H1 (cell line): ENCODE measurements around the gene PHTF1. TPM values are rescaled to one million over a fixed set of nuclear protein-coding genes. Genes with fewer than 3 reads are reported as not detected.

Source experiments
- CTCF ChIA-PET: fragments of 300-600 bp; sonication (Branson Sonifier 250); formaldehyde crosslinking; loops from one replicate; lab custom pipeline; 2021; ENCODE audit not compliant: partially characterized antibody; lab: Charles Lee
- POLR2A ChIA-PET: fragments of 300-600 bp; sonication (Branson Sonifier 250); formaldehyde crosslinking; loops from one replicate; lab custom pipeline; 2021; ENCODE audit warnings: inconsistent platforms; ENCODE audit not compliant: partially characterized antibody; lab: Charles Lee
- DNase-seq, 2 experiments: peaks; one replicate each; pipeline versions ENCODE4 v3.0.0 to v3.0.0-alpha.2; 2010 to 2022; ENCODE audit warnings: low spot score in 2 of 2, low read depth in 1 of 2, mixed read lengths in 1 of 2
- FAIRE-seq: peaks from 2 replicates; lab custom pipeline; 2011; peaks lifted over from hg19 to GRCh38; lab: Jason Lieb, UNC
- H2AFZ ChIP-seq: 2 replicates; pipeline ENCODE4 v1.8.1; 2012; ENCODE audit warnings: low read length, inconsistent platforms
- H2AK5ac ChIP-seq: 2 replicates; pipeline ENCODE4 v1.6.1; 2013; ENCODE audit warnings: low read depth, low read length
- H2BK120ac ChIP-seq: replicated peaks from 2 replicates; pipeline ENCODE3; 2013; ENCODE audit warnings: low read depth, low read length, inconsistent platforms
- H2BK12ac ChIP-seq: 2 replicates; pipeline ENCODE4 v1.6.1; 2013; ENCODE audit warnings: low read depth, low read length
- H2BK15ac ChIP-seq: 2 replicates; pipeline ENCODE4 v1.6.1; 2013; ENCODE audit warnings: low read length
- H2BK20ac ChIP-seq: 2 replicates; pipeline ENCODE4 v1.6.1; 2013; ENCODE audit warnings: low read length
- H2BK5ac ChIP-seq: 2 replicates; pipeline ENCODE4 v1.6.1; 2013; ENCODE audit warnings: low read depth, low read length
- H3K14ac ChIP-seq: 2 replicates; pipeline ENCODE4 v1.6.1; 2013; ENCODE audit warnings: inconsistent platforms; ENCODE audit not compliant: insufficient read length
- H3K18ac ChIP-seq: 2 replicates; pipeline ENCODE4 v1.6.1; 2013; ENCODE audit warnings: low read length; ENCODE audit errors: extremely low read depth
- H3K23ac ChIP-seq: 2 replicates; pipeline ENCODE4 v1.6.1; 2013; ENCODE audit warnings: inconsistent platforms; ENCODE audit not compliant: insufficient read length
- H3K23me2 ChIP-seq: 2 replicates; pipeline ENCODE4 v1.6.1; 2013; ENCODE audit warnings: low read depth, low read length
- H3K27ac ChIP-seq: 2 replicates; pipeline ENCODE4 v1.6.1; 2011; ENCODE audit warnings: low read depth, low read length, inconsistent platforms
- H3K27me3 ChIP-seq, 4 experiments: replicated peaks in 1 of 4; 1 replicate in 1 of 4; 2 replicates in 3 of 4; pipeline versions ENCODE4 v1.6.1 to v1.8.1; 2011 to 2013; ENCODE audit warnings: low read length in 3 of 4, mild to moderate bottlenecking in 3 of 4, inconsistent platforms in 2 of 4, mixed read lengths in 2 of 4, moderate library complexity in 1 of 4; ENCODE audit not compliant: control insufficient read depth in 3 of 4, insufficient read depth in 3 of 4; ENCODE audit errors: extremely low read depth in 1 of 4
- H3K36me3 ChIP-seq, 4 experiments: 2 replicates each; pipeline versions ENCODE4 v1.6.1 to v1.8.1; 2011 to 2013; ENCODE audit warnings: mild to moderate bottlenecking in 4 of 4, low read length in 3 of 4, moderate library complexity in 2 of 4, control low read depth in 1 of 4, inconsistent platforms in 1 of 4; ENCODE audit not compliant: insufficient read depth in 4 of 4, control insufficient read depth in 2 of 4
- H3K4ac ChIP-seq: replicated peaks from 2 replicates; pipeline ENCODE3; 2013; ENCODE audit warnings: low read length, low read depth, mixed read lengths, inconsistent platforms; ENCODE audit not compliant: insufficient read length
- H3K4me1 ChIP-seq, 4 experiments: replicated peaks in 1 of 4; 1 replicate in 1 of 4; 2 replicates in 3 of 4; pipeline versions ENCODE4 v1.6.1 to v1.8.1; 2011 to 2013; ENCODE audit warnings: low read length in 3 of 4, inconsistent platforms in 2 of 4, mixed read lengths in 1 of 4; ENCODE audit not compliant: insufficient read depth in 4 of 4, control insufficient read depth in 3 of 4
- H3K4me2 ChIP-seq, 2 experiments: 2 replicates each; pipeline versions ENCODE4 v1.6.1 to v1.8.1; 2011 to 2013; ENCODE audit warnings: low read depth in 2 of 2, low read length in 2 of 2, control low read depth in 1 of 2, inconsistent platforms in 1 of 2, mild to moderate bottlenecking in 1 of 2; ENCODE audit not compliant: insufficient read depth in 1 of 2
- H3K4me3 ChIP-seq, 4 experiments: fragments of 200-600, 300-600 bp in 1 of 4; sonication (generic), shearing (Covaris generic), sonication (Bioruptor Twin) in 1 of 4; 2 replicates each; pipeline versions ENCODE4 v1.5.1 to v1.8.1; 2011 to 2016; ENCODE audit warnings: low read length in 4 of 4, low read depth in 3 of 4, control low read depth in 2 of 4, inconsistent platforms in 2 of 4, mild to moderate bottlenecking in 2 of 4, mixed read lengths in 1 of 4, moderate library complexity in 1 of 4; ENCODE audit not compliant: insufficient read depth in 2 of 4; ENCODE audit errors: extremely low read depth in 1 of 4
- H3K56ac ChIP-seq: replicated peaks from 2 replicates; pipeline ENCODE3; 2013; ENCODE audit warnings: low read depth, mild to moderate bottlenecking, mixed read lengths, low read length, inconsistent platforms; ENCODE audit not compliant: insufficient read length
- H3K79me1 ChIP-seq: 2 replicates; pipeline ENCODE4 v1.6.1; 2013; ENCODE audit warnings: low read depth, low read length, control low read depth
- H3K79me2 ChIP-seq, 2 experiments: 2 replicates each; pipeline versions ENCODE4 v1.6.1 to v1.8.1; 2012 to 2013; ENCODE audit warnings: low read length in 2 of 2, mild to moderate bottlenecking in 2 of 2, inconsistent platforms in 1 of 2; ENCODE audit not compliant: insufficient read depth in 2 of 2, control insufficient read depth in 1 of 2
- H3K9ac ChIP-seq, 4 experiments: replicated peaks in 1 of 4; 1 replicate in 1 of 4; 2 replicates in 3 of 4; pipeline versions ENCODE4 v1.6.1 to v1.8.1; 2011 to 2013; ENCODE audit warnings: low read depth in 3 of 4, low read length in 3 of 4, control low read depth in 2 of 4, mild to moderate bottlenecking in 2 of 4, moderate library complexity in 2 of 4, inconsistent platforms in 1 of 4; ENCODE audit errors: extremely low read depth in 1 of 4
- H3K9me3 ChIP-seq, 2 experiments: 2 replicates each; pipeline versions ENCODE4 v1.6.1 to v1.8.1; 2012 to 2013; ENCODE audit warnings: mild to moderate bottlenecking in 2 of 2, moderate library complexity in 2 of 2, control low read depth in 1 of 2, inconsistent platforms in 1 of 2, low read depth in 1 of 2, low read length in 1 of 2, mixed read lengths in 1 of 2; ENCODE audit not compliant: insufficient read depth in 2 of 2
- H4K20me1 ChIP-seq, 2 experiments: replicated peaks in 1 of 2; 2 replicates each; pipeline versions ENCODE3 to v1.8.1; 2011 to 2013; ENCODE audit warnings: inconsistent platforms in 2 of 2, low read length in 2 of 2, mild to moderate bottlenecking in 1 of 2; ENCODE audit not compliant: insufficient read depth in 2 of 2, control insufficient read depth in 1 of 2
- H4K5ac ChIP-seq: 2 replicates; pipeline ENCODE4 v1.6.1; 2013; ENCODE audit warnings: low read length, low read depth, mixed read lengths, inconsistent platforms; ENCODE audit not compliant: insufficient read length
- H4K8ac ChIP-seq: 2 replicates; pipeline ENCODE4 v1.8.0; 2013; ENCODE audit warnings: mild to moderate bottlenecking, moderate library complexity, low read length, inconsistent platforms; ENCODE audit not compliant: insufficient read depth; ENCODE audit errors: extremely low read depth
- H4K91ac ChIP-seq: replicated peaks from 2 replicates; pipeline ENCODE3; 2013; ENCODE audit warnings: low read length, mixed read lengths, inconsistent platforms; ENCODE audit not compliant: insufficient read length
- BACH1 ChIP-seq: IDR thresholded peaks from 2 replicates; pipeline ENCODE4 v1.6.1; 2012; ENCODE audit warnings: low read length, improper control_type of control experiment
- CEBPB ChIP-seq: IDR thresholded peaks from 2 replicates; pipeline ENCODE4 v1.6.1; 2012; ENCODE audit warnings: low read depth, low read length
- SP2 ChIP-seq: IDR thresholded peaks from 2 replicates; pipeline ENCODE4 v1.6.1; 2012; ENCODE audit warnings: mild to moderate bottlenecking, low read length, inconsistent platforms
- WGBS, 2 experiments: shearing (Covaris generic) in 1 of 2; methylation state at CpG; one replicate each; pipeline versions ENCODE4 v1.1.6 to v1.1.7; 2013 to 2015; ENCODE audit warnings: low lambda C conversion rate in 2 of 2, mixed read lengths in 2 of 2, inconsistent platforms in 1 of 2, low coverage in 1 of 2, missing lambda C conversion rate in 1 of 2; ENCODE audit not compliant: insufficient replicate concordance in 2 of 2, insufficient coverage in 1 of 2, insufficient read length in 1 of 2; ENCODE audit errors: extremely low coverage in 1 of 2, missing lambda C conversion rate in 1 of 2; 5-methylcytosine and 5-hydroxymethylcytosine counted together
- polyA plus RNA-seq, 7 experiments: library from polyadenylated mRNA; depleted of rRNA in 3 of 7; stranded (reverse) in 5 of 7; unstranded in 2 of 7; fragments of >200 nt in 5 of 7; fragments of 200-250 nt in 2 of 7; gene quantifications; 1 replicate in 5 of 7; 2 replicates in 1 of 7; 4 replicates in 1 of 7; pipeline versions ENCODE4 v1.2.1 to v1.2.3, GENCODE V29; 2011 to 2013; ENCODE audit warnings: missing spikeins in 2 of 7, mixed read lengths in 2 of 7
- total RNA-seq: library from RNA; stranded (reverse); fragmentation: NEBNext Ultra II Directional; extraction: Animal tissue kit (Norgen Biotek cat#: 25700); gene quantifications from 2 replicates; pipeline ENCODE4 v1.2.1, GENCODE V29; 2021

The PHTF1 gene
- total and polyA plus RNA-seq, 2 of the 8 experiments (the other 6 are each of a cell fraction or from before 2014, with no cell fraction given): 9.1 to 26.9 TPM

- Histone ChIP-seq H2BK20ac (no peak overlapping the region), H3K4ac (no peak overlapping the region), H2BK12ac (no peak overlapping the region), H3K36me3 (no peaks in the 10 kb centered on the region), H3K4me1 (no peaks in the 10 kb centered on the region), H3K23ac (no peak overlapping the region), H4K20me1 (no peaks in the 10 kb centered on the region), H4K5ac (no peak overlapping the region), H2AFZ (no peak overlapping the region), H3K27ac (no peak overlapping the region), H2BK15ac (no peak overlapping the region), H3K56ac (no peak overlapping the region), H2AK5ac (no peak overlapping the region), H3K9ac (no peak overlapping the region), H3K4me3 (no peak overlapping the region), H2BK120ac (no peak overlapping the region), H3K79me2 (no peaks in the 10 kb centered on the region), H3K14ac (no peak overlapping the region), H3K23me2 (no peaks in the 10 kb centered on the region), H4K8ac (no peak overlapping the region), H3K9me3 (no peaks in the 10 kb centered on the region), H3K79me1 (no peaks in the 10 kb centered on the region), H4K91ac (no peak overlapping the region), H3K4me2 (no peak overlapping the region)
- CTCF ChIA-PET: no interaction called here
- DNase-seq: no peak
- WGBS, 2 experiments: 90% methylated on average over 2 of the region's 2 CpGs; no CpG with 5 or more reads in 1 of the 2 experiments
- FAIRE-seq: peak; percentile 58
- TF ChIP-seq BACH1 (no peak), CEBPB (no peak), SP2 (no peak)
- TF ChIP-seq, all 59 proteins: peak for 0
- no peaks in the 10 kb centered on the region for H3K27me3 ChIP-seq
- no peak overlapping the region for H2BK5ac ChIP-seq
- POLR2A ChIA-PET: no interaction called here
- H3K18ac ChIP-seq: no peak overlapping the region
Observed at GRCh38 chr1:113654883-113655282, 104.4 kb downstream of the PHTF1 start.
